HL-60 (cell line): ENCODE results near the gene PPL.
A peak's percentile ranks its signal among the peaks of the same experiment; 100 is the strongest.
"Not testable (repeated sequence)": the region's sequence is repeated elsewhere in the genome, so short reads cannot be mapped to it uniquely, and the experiment has no call there.

ENCODE experiments used
- DNase-seq, 2 experiments: peaks; one replicate each; pipeline ENCODE4 v3.0.0-alpha.2; 2010 to 2020; ENCODE audit warnings: low read depth in 1 of 2, low spot score in 1 of 2
- H3K27ac ChIP-seq: fragments of 250-450 bp; sonication (Bioruptor Pico); replicated peaks from 2 replicates; pipeline ENCODE4 v1.5.1; 2020; ENCODE audit warnings: mild to moderate bottlenecking, moderate library complexity
- H3K27me3 ChIP-seq: fragments of 250-450 bp; sonication (Bioruptor Pico); 2 replicates; pipeline ENCODE4 v1.5.1; 2021; ENCODE audit warnings: mild to moderate bottlenecking, moderate library complexity; ENCODE audit not compliant: insufficient read depth, poor library complexity, severe bottlenecking
- H3K4me3 ChIP-seq: replicated peaks from 2 replicates; pipeline ENCODE4 v1.5.1; 2011; ENCODE audit warnings: mild to moderate bottlenecking, control low read depth, low read length; ENCODE audit not compliant: insufficient read depth
- CTCF ChIP-seq: IDR thresholded peaks from one replicate; pipeline ENCODE4 v1.5.1; 2011; ENCODE audit warnings: low read length, control low read depth, inconsistent platforms; ENCODE audit not compliant: insufficient read depth
- GABPA ChIP-seq: IDR thresholded peaks from 2 replicates; pipeline ENCODE4 v1.6.1; 2012; ENCODE audit warnings: low read depth
- POLR2AphosphoS5 ChIP-seq: IDR thresholded peaks from 2 replicates; pipeline ENCODE4 v1.6.1; 2012; ENCODE audit warnings: low read depth
- REST ChIP-seq: IDR thresholded peaks from 2 replicates; pipeline ENCODE4 v1.6.1; 2012; ENCODE audit warnings: low read depth; ENCODE audit not compliant: insufficient replicate concordance
- SPI1 ChIP-seq: IDR thresholded peaks from 2 replicates; pipeline ENCODE4 v1.6.1; 2012; ENCODE audit warnings: low read depth, mild to moderate bottlenecking, borderline replicate concordance

The PPL gene

GRCh38 chr16:4957720-4958509 lies 21.0 kb upstream of the PPL start, which contains the start of gene SEC14L5:
Gene SEC14L5 (plus strand): TSS chr16:4958330. CDS start chr16:4959324, 994 bp downstream.
- peak; percentile 93 for TF ChIP-seq REST
- no peak for TF ChIP-seq CTCF
- TF ChIP-seq POLR2AphosphoS5 = no peak
- no peak for TF ChIP-seq GABPA
- 0 out of 2 replicates have a peak, but pooled peaks have one; percentile 5 for TF ChIP-seq SPI1
- DNase-seq = peak; percentile 88 to 97
- H3K4me3 ChIP-seq = peak within 1 kb of the TSS; percentile 49
- H3K27ac ChIP-seq = no peak within 1 kb of the TSS
- peaks cover 7% of the 10 kb centered on the region for H3K27me3 ChIP-seq

- no peak overlapping the region for H3K27ac ChIP-seq
- H3K27me3 ChIP-seq = peaks cover 7% of the 10 kb centered on the region
- TF ChIP-seq GABPA (no peak), SPI1 (no peak), POLR2AphosphoS5 (no peak), REST (no peak), CTCF (no peak)
- peak overlapping the region; percentile 49 for H3K4me3 ChIP-seq
- DNase-seq = no peak
Observed at GRCh38 chr16:4957420-4957719, 20.4 kb upstream of the PPL start.

GRCh38 chr16:4954714-4955113 lies 17.8 kb upstream of the PPL start:
- Histone ChIP-seq H3K27me3 (peaks cover 6% of the 10 kb centered on the region), H3K27ac (no peak overlapping the region), H3K4me3 (no peak overlapping the region)
- DNase-seq = no peak
- no peak for TF ChIP-seq SPI1

GRCh38 chr16:4951583-4951982 lies 14.6 kb upstream of the PPL start:
- H3K27ac ChIP-seq, H3K4me3 ChIP-seq, DNase-seq, H3K27me3 ChIP-seq: not testable (repeated sequence)

- no peak overlapping the region for H3K4me3 ChIP-seq
- H3K27ac ChIP-seq = no peak overlapping the region
- no peak for DNase-seq
- no peaks in the 10 kb centered on the region for H3K27me3 ChIP-seq
- no peak for TF ChIP-seq SPI1
- TF ChIP-seq GABPA = no peak
- no peak for TF ChIP-seq REST
- no peak for TF ChIP-seq CTCF
- TF ChIP-seq POLR2AphosphoS5 = no peak
Observed at GRCh38 chr16:4949986-4950385, 13.0 kb upstream of the PPL start.
